Mononuclear cell (primary cell): ENCODE results near the gene PRLHR. TPM values are rescaled to one million over a fixed set of nuclear protein-coding genes. Genes with fewer than 3 reads are reported as not detected.

ENCODE experiments used
- H3K27me3 ChIP-seq: 2 replicates; pipeline ENCODE4 v1.6.0; 2011; ENCODE audit warnings: low read length, control low read depth; ENCODE audit not compliant: insufficient read depth
- H3K4me1 ChIP-seq: 2 replicates; pipeline ENCODE4 v1.5.1; 2011; ENCODE audit warnings: mild to moderate bottlenecking, low read length, control low read depth; ENCODE audit not compliant: insufficient read depth
- H3K4me3 ChIP-seq: 2 replicates; pipeline ENCODE4 v1.5.1; 2011; ENCODE audit warnings: mild to moderate bottlenecking, low read length, moderate library complexity
- H3K9me3 ChIP-seq: 2 replicates; pipeline ENCODE4 v1.5.1; 2011; ENCODE audit warnings: low read depth, mild to moderate bottlenecking, control low read depth, low read length
- total RNA-seq: library from RNA; depleted of rRNA; stranded (reverse); fragments of >200 nt; gene quantifications from one replicate; pipeline ENCODE4 v1.2.3, GENCODE V29; 2012

Gene PRLHR
- total RNA-seq, 1 donor: under 0.01 TPM

- peaks cover 2% of the 10 kb centered on the region for H3K4me1 ChIP-seq
- no peak overlapping the region for H3K4me3 ChIP-seq
- peaks cover 7% of the 10 kb centered on the region for H3K27me3 ChIP-seq
- no peaks in the 10 kb centered on the region for H3K9me3 ChIP-seq
Observed at GRCh38 chr10:118573512-118573911, 21.9 kb downstream of the PRLHR start.

GRCh38 chr10:118572256-118573041, 23.0 kb downstream of the PRLHR start:
- H3K9me3 ChIP-seq: no peaks in the 10 kb centered on the region
- peaks cover 4% of the 10 kb centered on the region for H3K4me1 ChIP-seq
- H3K27me3 ChIP-seq: peaks cover 5% of the 10 kb centered on the region
- no peak overlapping the region for H3K4me3 ChIP-seq

- no peak overlapping the region for H3K4me3 ChIP-seq
- peaks cover 4% of the 10 kb centered on the region for H3K4me1 ChIP-seq
- peaks cover 5% of the 10 kb centered on the region for H3K27me3 ChIP-seq
- no peaks in the 10 kb centered on the region for H3K9me3 ChIP-seq
Observed at GRCh38 chr10:118571123-118571522, 24.3 kb downstream of the PRLHR start.

- H3K9me3 ChIP-seq: no peaks in the 10 kb centered on the region
- H3K4me1 ChIP-seq: peaks cover 4% of the 10 kb centered on the region
- no peak overlapping the region for H3K4me3 ChIP-seq
- peaks cover 5% of the 10 kb centered on the region for H3K27me3 ChIP-seq
Observed at GRCh38 chr10:118570591-118570990, 24.9 kb downstream of the PRLHR start.

- Histone ChIP-seq H3K4me3 (no peak overlapping the region), H3K9me3 (no peaks in the 10 kb centered on the region), H3K27me3 (peaks cover 5% of the 10 kb centered on the region), H3K4me1 (peaks cover 4% of the 10 kb centered on the region)
Observed at GRCh38 chr10:118569882-118570252, 25.6 kb downstream of the PRLHR start.

GRCh38 chr10:118569241-118569881, 26.1 kb downstream of the PRLHR start:
- peaks cover 4% of the 10 kb centered on the region for H3K4me1 ChIP-seq
- peaks cover 3% of the 10 kb centered on the region for H3K27me3 ChIP-seq
- H3K4me3 ChIP-seq: no peak overlapping the region
- no peaks in the 10 kb centered on the region for H3K9me3 ChIP-seq

GRCh38 chr10:118568327-118568848, 27.1 kb downstream of the PRLHR start:
- no peaks in the 10 kb centered on the region for H3K9me3 ChIP-seq
- H3K4me1 ChIP-seq: peaks cover 6% of the 10 kb centered on the region
- H3K27me3 ChIP-seq: no peaks in the 10 kb centered on the region
- H3K4me3 ChIP-seq: no peak overlapping the region

GRCh38 chr10:118567701-118568248, 27.7 kb downstream of the PRLHR start:
- Histone ChIP-seq H3K9me3 (no peaks in the 10 kb centered on the region), H3K4me3 (no peak overlapping the region), H3K27me3 (no peaks in the 10 kb centered on the region), H3K4me1 (peaks cover 9% of the 10 kb centered on the region)

- Histone ChIP-seq H3K9me3 (no peaks in the 10 kb centered on the region), H3K27me3 (no peaks in the 10 kb centered on the region), H3K4me3 (no peak overlapping the region), H3K4me1 (peaks cover 9% of the 10 kb centered on the region)
Observed at GRCh38 chr10:118566911-118567310, 28.5 kb downstream of the PRLHR start.

GRCh38 chr10:118565301-118566075, 30.0 kb downstream of the PRLHR start:
- peaks cover 5% of the 10 kb centered on the region for H3K27me3 ChIP-seq
- peaks cover 9% of the 10 kb centered on the region for H3K4me1 ChIP-seq
- H3K9me3 ChIP-seq: no peaks in the 10 kb centered on the region
- no peak overlapping the region for H3K4me3 ChIP-seq

- peaks cover 9% of the 10 kb centered on the region for H3K4me1 ChIP-seq
- H3K4me3 ChIP-seq: no peak overlapping the region
- H3K27me3 ChIP-seq: peaks cover 5% of the 10 kb centered on the region
- H3K9me3 ChIP-seq: no peaks in the 10 kb centered on the region
Observed at GRCh38 chr10:118564652-118565051, 30.8 kb downstream of the PRLHR start.

- H3K9me3 ChIP-seq: no peaks in the 10 kb centered on the region
- H3K27me3 ChIP-seq: peaks cover 5% of the 10 kb centered on the region
- peaks cover 9% of the 10 kb centered on the region for H3K4me1 ChIP-seq
- no peak overlapping the region for H3K4me3 ChIP-seq
Observed at GRCh38 chr10:118564114-118564513, 31.3 kb downstream of the PRLHR start.

GRCh38 chr10:118563373-118563890, 32.0 kb downstream of the PRLHR start:
- no peak overlapping the region for H3K4me3 ChIP-seq

GRCh38 chr10:118562851-118563250, 32.6 kb downstream of the PRLHR start:
- Histone ChIP-seq H3K9me3 (no peaks in the 10 kb centered on the region), H3K4me1 (peaks cover 5% of the 10 kb centered on the region), H3K27me3 (peaks cover 14% of the 10 kb centered on the region), H3K4me3 (no peak overlapping the region)

More at GRCh38 chr10:118563373-118563890, 32.0 kb downstream of the PRLHR start:
- Histone ChIP-seq H3K27me3 (peaks cover 8% of the 10 kb centered on the region), H3K4me1 (peaks cover 7% of the 10 kb centered on the region), H3K9me3 (no peaks in the 10 kb centered on the region)
